Prostate gland (tissue), 2 donors: Measurements from ENCODE around the gene SEMA6C. TPM values are rescaled to one million over a fixed set of nuclear protein-coding genes. Genes with fewer than 3 reads are reported as not detected.

ENCODE experiments used
- DNase-seq: peaks from one replicate; pipeline ENCODE4 v3.0.0-alpha.2; 2019; ENCODE audit warnings: low spot score
- H3K27ac ChIP-seq, 2 donors: fragments of 200-600 bp; sonication (generic); 2 replicates each; pipeline ENCODE4 v1.5.1; 2017 to 2019
- H3K27me3 ChIP-seq: fragments of 200-600 bp; sonication (generic); replicated peaks from 2 replicates; pipeline ENCODE4 v1.5.1; 2019; ENCODE audit not compliant: insufficient read depth
- H3K36me3 ChIP-seq, 2 donors: fragments of 200-600 bp; sonication (generic); 1 replicate in 1 of 2; 2 replicates in 1 of 2; pipeline versions ENCODE4 v1.5.1 to v1.8.1; 2017 to 2019
- H3K4me1 ChIP-seq: fragments of 200-600 bp; sonication (generic); replicated peaks from 2 replicates; pipeline ENCODE4 v1.5.1; 2019
- H3K4me3 ChIP-seq, 2 donors: fragments of 200-600 bp; sonication (generic); 2 replicates each; pipeline ENCODE4 v1.5.1; 2017 to 2019
- H3K9me3 ChIP-seq: fragments of 200-600 bp; sonication (generic); 2 replicates; pipeline ENCODE4 v1.5.1; 2017
- POLR2A ChIP-seq: fragments of 450-650 bp; IDR thresholded peaks from one replicate; pipeline ENCODE4 v1.6.1; 2016; ENCODE audit warnings: antibody characterized with exemption, mild to moderate bottlenecking
- POLR2AphosphoS5 ChIP-seq: sonication (generic); formaldehyde crosslinking; IDR thresholded peaks from one replicate; pipeline ENCODE4 v1.6.1; 2017; ENCODE audit warnings: antibody characterized with exemption
- WGBS: methylation state at CpG from one replicate; pipeline ENCODE4 v1.1.5; 2018; 5-methylcytosine and 5-hydroxymethylcytosine counted together
- intact Hi-C: fragments of 100-400 bp; cut with DNase I; formaldehyde crosslinking; loops from one replicate; pipeline ENCODE4 v1.14.2; 2022
- total RNA-seq, 2 donors: library from RNA; depleted of rRNA; stranded (reverse); fragments of >200 nt; gene quantifications; one replicate each; pipeline ENCODE4 v1.1.0, GENCODE V29; 2016
- TF ChIP-seq, protein P1 (sequence below), 4 experiments: fragments of 200-600 bp in 2 of 4; fragments of 450-650 bp in 2 of 4; sonication (generic) in 2 of 4; IDR thresholded peaks; 1 replicate in 3 of 4; 2 replicates in 1 of 4; pipeline ENCODE4 v1.5.1; 2016 to 2019; ENCODE audit warnings: antibody characterized with exemption in 4 of 4, mild to moderate bottlenecking in 2 of 4, moderate library complexity in 2 of 4

Gene SEMA6C
- total RNA-seq, 2 donors from 2014 or later, result 4.1 to 173 TPM

DNA sequence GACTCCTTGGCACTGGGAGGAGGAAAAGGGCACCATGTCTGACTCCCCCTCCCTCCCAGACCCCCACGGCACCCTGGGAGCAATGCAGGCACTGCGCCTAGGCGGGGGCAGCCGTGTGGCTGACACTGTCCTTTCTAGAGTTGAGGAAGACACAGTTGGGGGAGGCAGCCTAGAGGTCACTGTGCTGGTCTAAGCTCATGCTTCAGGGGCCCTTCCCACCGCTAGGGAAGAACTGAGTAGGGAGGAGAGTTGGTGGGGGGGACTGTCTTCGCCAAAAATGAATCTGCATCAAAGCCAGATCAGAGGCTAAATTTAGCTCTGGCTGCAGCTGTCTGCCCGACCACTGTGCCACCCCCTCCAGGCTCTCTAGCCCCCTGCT lies 3.4 kb downstream of the SEMA6C start:
- intact Hi-C loops, result no loop called here
- no peak for DNase-seq
- Histone ChIP-seq H3K4me1 (no peaks in the 10 kb centered on the region), H3K27ac (no peak overlapping the region), H3K27me3 (no peaks in the 10 kb centered on the region), H3K9me3 (no peaks in the 10 kb centered on the region), H3K4me3 (no peak overlapping the region), H3K36me3 (no peaks in the 10 kb centered on the region)
- 62% methylated on average over 7 of the region's 7 CpGs for WGBS
- no peak for TF ChIP-seq POLR2AphosphoS5
- TF ChIP-seq, protein P1, sequence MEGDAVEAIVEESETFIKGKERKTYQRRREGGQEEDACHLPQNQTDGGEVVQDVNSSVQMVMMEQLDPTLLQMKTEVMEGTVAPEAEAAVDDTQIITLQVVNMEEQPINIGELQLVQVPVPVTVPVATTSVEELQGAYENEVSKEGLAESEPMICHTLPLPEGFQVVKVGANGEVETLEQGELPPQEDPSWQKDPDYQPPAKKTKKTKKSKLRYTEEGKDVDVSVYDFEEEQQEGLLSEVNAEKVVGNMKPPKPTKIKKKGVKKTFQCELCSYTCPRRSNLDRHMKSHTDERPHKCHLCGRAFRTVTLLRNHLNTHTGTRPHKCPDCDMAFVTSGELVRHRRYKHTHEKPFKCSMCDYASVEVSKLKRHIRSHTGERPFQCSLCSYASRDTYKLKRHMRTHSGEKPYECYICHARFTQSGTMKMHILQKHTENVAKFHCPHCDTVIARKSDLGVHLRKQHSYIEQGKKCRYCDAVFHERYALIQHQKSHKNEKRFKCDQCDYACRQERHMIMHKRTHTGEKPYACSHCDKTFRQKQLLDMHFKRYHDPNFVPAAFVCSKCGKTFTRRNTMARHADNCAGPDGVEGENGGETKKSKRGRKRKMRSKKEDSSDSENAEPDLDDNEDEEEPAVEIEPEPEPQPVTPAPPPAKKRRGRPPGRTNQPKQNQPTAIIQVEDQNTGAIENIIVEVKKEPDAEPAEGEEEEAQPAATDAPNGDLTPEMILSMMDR (IDR thresholded peaks at IDR 0.05), result no peak
- no peak for TF ChIP-seq POLR2A

DNA sequence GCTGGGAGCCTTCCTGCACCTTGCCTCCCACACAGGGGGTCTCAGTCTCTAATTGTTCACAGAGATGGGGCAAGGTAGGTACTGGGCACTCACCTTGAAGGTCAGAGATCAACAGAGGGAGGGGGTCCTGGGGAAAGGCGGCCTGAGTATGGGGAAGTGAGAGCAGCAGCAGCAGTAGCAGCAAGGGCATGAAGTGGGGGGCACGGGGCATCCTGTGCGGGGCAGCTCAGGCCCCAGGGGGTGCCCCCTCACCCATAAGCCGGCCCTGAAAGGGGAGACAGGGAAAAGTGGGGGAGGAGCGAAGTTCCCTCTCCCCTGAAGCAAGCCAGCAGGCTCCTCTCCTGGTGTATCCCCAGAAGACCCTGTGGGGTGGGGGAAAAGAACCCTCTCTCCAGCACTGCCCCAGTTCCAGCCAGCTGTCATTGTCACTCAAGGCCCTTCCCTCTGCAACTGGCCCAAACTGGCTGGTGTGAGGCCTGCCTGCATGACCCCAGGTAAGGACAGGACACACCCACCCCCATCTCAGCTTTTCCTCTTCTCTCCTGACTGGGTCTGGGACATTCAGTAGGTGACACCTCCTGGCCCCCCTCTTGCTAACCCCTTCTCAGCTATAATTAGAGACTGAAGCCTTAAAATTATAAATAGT lies 3.9 kb downstream of the SEMA6C start:
- H3K36me3 ChIP-seq, result no peaks in the 10 kb centered on the region
- no peak overlapping the region for H3K4me3 ChIP-seq
- TF ChIP-seq, protein P1 (IDR thresholded peaks at IDR 0.05), result no peak
- no peak for TF ChIP-seq POLR2A
- no peak for TF ChIP-seq POLR2AphosphoS5
- DNase-seq, result no peak
- H3K27me3 ChIP-seq, result no peaks in the 10 kb centered on the region
- WGBS, result 84% methylated on average over 4 of the region's 5 CpGs
- H3K4me1 ChIP-seq, result no peaks in the 10 kb centered on the region
- no peak overlapping the region for H3K27ac ChIP-seq
- H3K9me3 ChIP-seq, result no peaks in the 10 kb centered on the region
- intact Hi-C loops, result no loop called here

DNA sequence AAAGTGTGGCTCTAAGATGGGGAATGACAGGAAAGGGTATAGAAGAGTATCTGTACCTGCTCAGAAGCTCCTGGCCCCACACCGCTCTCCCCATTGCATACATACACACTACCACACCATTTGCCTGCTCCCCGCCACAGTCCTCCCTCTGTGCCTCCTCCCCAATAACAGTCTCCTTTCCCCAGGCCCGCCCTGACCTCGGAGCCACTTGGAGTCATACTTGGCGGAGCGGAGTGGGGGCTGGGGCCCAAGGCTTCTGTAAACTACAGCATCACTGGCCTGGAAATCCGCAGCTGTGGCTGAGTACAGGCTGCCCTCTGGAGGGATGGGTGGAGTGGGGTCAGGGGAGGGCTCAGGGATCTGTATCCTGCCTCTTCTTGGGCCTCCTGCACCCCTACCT lies 8.6 kb downstream of the SEMA6C start:
- Histone ChIP-seq H3K27ac (no peak overlapping the region), H3K27me3 (no peaks in the 10 kb centered on the region), H3K36me3 (no peaks in the 10 kb centered on the region), H3K9me3 (no peaks in the 10 kb centered on the region), H3K4me3 (no peak overlapping the region), H3K4me1 (no peaks in the 10 kb centered on the region)
- DNase-seq, result no peak
- WGBS, result 93% methylated on average over 7 of the region's 7 CpGs
- intact Hi-C loops, result no loop called here
- no peak for TF ChIP-seq POLR2A
- TF ChIP-seq POLR2AphosphoS5, result no peak
- TF ChIP-seq, protein P1 (IDR thresholded peaks at IDR 0.05), result no peak

DNA sequence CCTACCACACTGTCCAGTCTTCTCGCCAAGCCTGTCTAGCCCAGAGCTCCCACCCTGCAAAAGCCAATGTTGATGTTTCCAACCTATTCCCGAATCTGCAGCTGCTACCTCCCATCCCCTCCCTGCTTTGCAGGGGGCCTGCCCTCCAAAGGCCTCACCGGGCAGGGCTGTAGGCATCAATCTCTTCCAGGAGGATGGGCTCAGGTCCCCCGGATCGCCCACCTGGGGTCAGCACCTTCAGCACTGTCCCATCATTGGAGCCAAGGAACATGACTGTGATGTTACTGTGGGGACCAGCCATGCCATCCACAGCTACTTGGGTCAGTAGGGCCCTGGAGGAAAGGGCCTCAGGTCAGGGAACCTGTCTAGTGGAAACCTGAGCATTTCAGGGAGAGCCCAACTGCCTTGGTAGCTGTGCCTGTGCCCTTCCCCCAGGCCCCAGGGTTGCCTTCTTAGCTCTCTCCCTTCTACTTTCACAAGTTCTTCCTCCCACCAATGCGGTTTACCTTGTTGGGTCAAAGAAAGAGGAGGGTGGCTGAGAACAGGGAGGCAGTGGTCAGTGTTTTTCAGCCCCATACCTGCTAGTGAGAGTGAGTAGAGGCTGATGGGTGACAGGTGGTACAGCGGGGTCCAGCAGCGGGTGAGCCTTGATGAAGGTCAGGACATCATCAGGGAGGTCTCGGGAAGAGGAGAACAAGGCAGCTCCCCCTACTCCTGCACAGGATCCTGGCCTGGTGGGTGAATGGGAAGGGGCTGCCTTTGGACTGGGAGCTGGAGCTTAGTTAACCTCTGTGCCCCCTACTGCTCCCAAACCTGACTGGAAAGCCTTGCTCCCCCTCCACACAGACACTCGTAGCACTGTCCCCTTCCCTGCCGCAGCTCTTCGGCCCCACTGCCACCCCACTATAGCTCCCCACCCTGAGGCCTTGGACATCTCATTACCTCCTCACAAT lies 10.7 kb downstream of the SEMA6C start:
- intact Hi-C loops, result no loop called here

More for the DNA sequence above, 10.7 kb downstream of the SEMA6C start:
- no peak for DNase-seq
- WGBS, result 82% methylated on average over 12 of the region's 12 CpGs
- Histone ChIP-seq H3K27ac (no peak overlapping the region), H3K36me3 (no peaks in the 10 kb centered on the region), H3K27me3 (no peaks in the 10 kb centered on the region), H3K4me3 (no peak overlapping the region), H3K9me3 (no peaks in the 10 kb centered on the region), H3K4me1 (no peaks in the 10 kb centered on the region)
- TF ChIP-seq, protein P1 (IDR thresholded peaks at IDR 0.05), result no peak
- TF ChIP-seq POLR2A (no peak), POLR2AphosphoS5 (no peak)
